Transverse colon (tissue), 4 donors: ENCODE data around the gene ZNF263. TPM values are rescaled to one million over a fixed set of nuclear protein-coding genes. Genes with fewer than 3 reads are reported as not detected.

ENCODE experiments used
- DNase-seq: peaks from one replicate; pipeline ENCODE4 v3.0.0-alpha.2; 2019
- H3K27ac ChIP-seq, 4 donors: fragments of 200-600 bp; sonication (generic); 2 replicates each; pipeline ENCODE4 v1.5.1; 2016 to 2018; ENCODE audit warnings: inconsistent platforms in 4 of 4
- H3K27me3 ChIP-seq: fragments of 200-600 bp; sonication (generic); 2 replicates; pipeline ENCODE4 v1.5.1; 2017; ENCODE audit warnings: inconsistent platforms
- H3K36me3 ChIP-seq, 4 donors: fragments of 200-600 bp; sonication (generic); 2 replicates each; pipeline ENCODE4 v1.5.1; 2017 to 2019; ENCODE audit warnings: inconsistent platforms in 4 of 4
- H3K4me1 ChIP-seq, 4 donors: fragments of 200-600 bp; sonication (generic); 2 replicates each; pipeline ENCODE4 v1.5.1; 2017 to 2020; ENCODE audit warnings: inconsistent platforms in 4 of 4
- H3K4me3 ChIP-seq, 4 donors: fragments of 200-600 bp; sonication (generic); 1 replicate in 1 of 4; 2 replicates in 3 of 4; pipeline versions ENCODE4 v1.5.1 to v1.6.1; 2017 to 2019; ENCODE audit warnings: inconsistent platforms in 4 of 4
- H3K9me3 ChIP-seq, 2 donors: fragments of 200-600 bp; sonication (generic); 2 replicates each; pipeline ENCODE4 v1.5.1; 2017 to 2019; ENCODE audit warnings: inconsistent platforms in 2 of 2
- EP300 ChIP-seq: sonication (generic); formaldehyde crosslinking; IDR thresholded peaks from one replicate; pipeline ENCODE4 v1.6.1; 2017; ENCODE audit warnings: antibody characterized with exemption, low read depth
- POLR2A ChIP-seq: fragments of 450-650 bp; IDR thresholded peaks from one replicate; pipeline ENCODE4 v1.6.1; 2016; ENCODE audit warnings: antibody characterized with exemption, mild to moderate bottlenecking, moderate library complexity
- POLR2AphosphoS5 ChIP-seq, 3 donors: sonication (generic); formaldehyde crosslinking; IDR thresholded peaks; one replicate each; pipeline ENCODE4 v1.6.1; 2016; ENCODE audit warnings: antibody characterized with exemption in 3 of 3
- WGBS, 2 donors: methylation state at CpG; one replicate each; pipeline ENCODE4 v1.1.5; 2018; ENCODE audit warnings: low coverage in 1 of 2; 5-methylcytosine and 5-hydroxymethylcytosine counted together
- in situ Hi-C, 4 donors: fragments of 200-750 bp; cut with MboI; loops; one replicate each; pipeline versions ENCODE4 v1.15.0 to v1.15.1; 2017; ENCODE audit warnings: low sequenced_read_pairs in 3 of 4, low pct_ligation_motif_present in 1 of 4, low pct_unique_long_range_greater_than_20kb in 1 of 4
- intact Hi-C: fragments of 100-400 bp; cut with DNase I; formaldehyde crosslinking; loops from one replicate; pipeline ENCODE4 v1.15.1; 2023; ENCODE audit warnings: low total_unique reads
- total RNA-seq, 4 donors: library from RNA; depleted of rRNA; stranded (reverse); fragments of >200 nt; gene quantifications; one replicate each; pipeline ENCODE4 v1.1.0, GENCODE V29; 2016
- TF ChIP-seq, protein P1 (sequence below), 5 experiments: fragments of 200-600 bp in 3 of 5; fragments of 450-650 bp in 2 of 5; sonication (generic) in 3 of 5; IDR thresholded peaks; 1 replicate in 2 of 5; 2 replicates in 3 of 5; pipeline ENCODE4 v1.5.1; 2016 to 2017; ENCODE audit warnings: antibody characterized with exemption in 5 of 5, inconsistent platforms in 3 of 5, mild to moderate bottlenecking in 2 of 5, moderate library complexity in 1 of 5

Gene ZNF263
- total RNA-seq, 4 donors from 2014 or later, result 4.6 to 46.0 (median 36.8) TPM

DNA sequence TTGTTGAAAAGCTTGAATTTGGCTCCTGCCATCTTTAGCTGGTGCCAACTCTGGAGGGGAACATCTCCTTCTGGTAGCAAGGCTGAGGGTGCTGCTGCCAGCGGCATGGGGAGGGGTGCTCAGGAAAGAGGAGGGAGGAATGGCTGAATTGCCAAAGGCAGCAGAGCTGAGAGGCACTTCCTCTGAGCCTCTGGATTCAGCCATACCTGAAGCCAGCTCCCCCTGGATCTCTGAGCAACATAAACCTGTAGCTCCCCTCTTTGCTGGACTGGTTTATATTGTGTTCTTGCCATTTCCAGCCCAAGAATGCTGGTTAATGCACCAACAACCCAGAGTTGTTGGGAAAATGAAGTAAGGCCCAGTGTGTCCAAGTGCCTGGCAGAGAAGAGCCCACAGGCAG lies 34.3 kb upstream of the ZNF263 start:
- Histone ChIP-seq H3K9me3 (no peaks in the 10 kb centered on the region), H3K4me1 (no peaks in the 10 kb centered on the region), H3K27ac (no peak overlapping the region), H3K36me3 (no peaks in the 10 kb centered on the region), H3K4me3 (no peak overlapping the region), H3K27me3 (no peaks in the 10 kb centered on the region)
- TF ChIP-seq POLR2AphosphoS5 (IDR thresholded peaks at IDR 0.05), result no peak
- no peak for TF ChIP-seq EP300
- TF ChIP-seq, protein P1, sequence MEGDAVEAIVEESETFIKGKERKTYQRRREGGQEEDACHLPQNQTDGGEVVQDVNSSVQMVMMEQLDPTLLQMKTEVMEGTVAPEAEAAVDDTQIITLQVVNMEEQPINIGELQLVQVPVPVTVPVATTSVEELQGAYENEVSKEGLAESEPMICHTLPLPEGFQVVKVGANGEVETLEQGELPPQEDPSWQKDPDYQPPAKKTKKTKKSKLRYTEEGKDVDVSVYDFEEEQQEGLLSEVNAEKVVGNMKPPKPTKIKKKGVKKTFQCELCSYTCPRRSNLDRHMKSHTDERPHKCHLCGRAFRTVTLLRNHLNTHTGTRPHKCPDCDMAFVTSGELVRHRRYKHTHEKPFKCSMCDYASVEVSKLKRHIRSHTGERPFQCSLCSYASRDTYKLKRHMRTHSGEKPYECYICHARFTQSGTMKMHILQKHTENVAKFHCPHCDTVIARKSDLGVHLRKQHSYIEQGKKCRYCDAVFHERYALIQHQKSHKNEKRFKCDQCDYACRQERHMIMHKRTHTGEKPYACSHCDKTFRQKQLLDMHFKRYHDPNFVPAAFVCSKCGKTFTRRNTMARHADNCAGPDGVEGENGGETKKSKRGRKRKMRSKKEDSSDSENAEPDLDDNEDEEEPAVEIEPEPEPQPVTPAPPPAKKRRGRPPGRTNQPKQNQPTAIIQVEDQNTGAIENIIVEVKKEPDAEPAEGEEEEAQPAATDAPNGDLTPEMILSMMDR (IDR thresholded peaks at IDR 0.05), result no peak
- TF ChIP-seq POLR2A, result no peak
- 100% methylated on average over 1 of the region's 1 CpG for WGBS, 2 donors
- in situ Hi-C loops, result no loop called here
- DNase-seq, result no peak
- intact Hi-C loops, result no loop called here

DNA sequence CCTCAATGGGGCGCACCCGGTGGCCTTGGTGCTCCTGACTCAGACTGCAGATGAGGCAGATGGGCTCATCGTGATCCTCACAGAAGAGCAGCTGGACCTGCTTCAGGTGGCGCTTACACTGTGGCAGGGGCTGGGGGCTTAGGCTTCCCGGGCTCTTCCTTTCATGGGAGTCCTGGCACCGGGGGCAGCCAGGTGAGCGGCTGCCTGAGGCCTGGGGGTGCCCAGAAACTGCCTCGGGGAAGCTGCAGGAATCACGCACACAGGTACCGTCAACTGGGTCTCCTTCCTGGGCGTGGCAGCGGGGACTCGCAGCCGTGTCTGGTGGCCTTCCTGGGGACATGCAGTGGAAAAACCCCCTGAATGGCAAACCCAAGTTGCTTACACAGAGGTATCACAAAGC lies 33.8 kb upstream of the ZNF263 start:
- intact Hi-C loops (no loop called here), in situ Hi-C loops (no loop called here)
- H3K27me3 ChIP-seq, result peaks cover 4% of the 10 kb centered on the region
- TF ChIP-seq POLR2A (no peak), POLR2AphosphoS5 (IDR thresholded peaks at IDR 0.05) (no peak), EP300 (no peak)
- TF ChIP-seq, protein P1 (IDR thresholded peaks at IDR 0.05), result no peak
- H3K27ac ChIP-seq, result no peak overlapping the region
- no peak overlapping the region for H3K4me3 ChIP-seq
- H3K36me3 ChIP-seq, result no peaks in the 10 kb centered on the region
- 76% methylated on average over 13 of the region's 14 CpGs; no CpG with 5 or more reads in 1 of the 2 donors for WGBS, 2 donors
- DNase-seq, result no peak
- H3K4me1 ChIP-seq, result no peaks in the 10 kb centered on the region
- no peaks in the 10 kb centered on the region for H3K9me3 ChIP-seq

DNA sequence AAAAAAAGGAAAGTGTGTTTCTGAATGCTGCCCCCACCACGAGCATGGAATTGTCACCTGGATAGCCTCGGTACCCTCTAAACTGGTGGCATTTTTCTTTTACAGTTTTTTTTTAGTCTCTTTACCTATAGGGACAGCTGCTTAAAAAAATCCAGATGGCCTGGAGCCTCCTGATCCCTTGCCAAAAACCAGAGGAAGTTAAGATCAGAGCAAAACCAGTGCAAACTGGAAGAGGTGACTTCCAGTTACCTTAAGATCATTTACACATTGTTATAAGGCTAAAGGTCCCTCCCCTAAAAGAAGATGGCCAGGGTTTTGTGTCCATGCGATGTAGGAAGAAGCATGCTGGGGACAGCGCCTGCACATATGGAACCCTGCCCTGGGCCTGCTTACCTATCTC lies 30.3 kb upstream of the ZNF263 start:
- 68 to 87% methylated on average over 3 to 4 of the region's 4 CpGs for WGBS, 2 donors
- intact Hi-C loops, result no loop called here
- peaks cover 6% of the 10 kb centered on the region for H3K27me3 ChIP-seq
- TF ChIP-seq EP300 (no peak), POLR2AphosphoS5 (IDR thresholded peaks at IDR 0.05) (no peak), POLR2A (no peak)
- TF ChIP-seq, protein P1 (IDR thresholded peaks at IDR 0.05), result no peak
- in situ Hi-C loops, result no loop called here
- no peaks in the 10 kb centered on the region for H3K36me3 ChIP-seq
- no peak overlapping the region for H3K4me3 ChIP-seq
- no peaks in the 10 kb centered on the region for H3K9me3 ChIP-seq
- H3K4me1 ChIP-seq, result no peaks in the 10 kb centered on the region
- no peak for DNase-seq
- H3K27ac ChIP-seq, result no peak overlapping the region

DNA sequence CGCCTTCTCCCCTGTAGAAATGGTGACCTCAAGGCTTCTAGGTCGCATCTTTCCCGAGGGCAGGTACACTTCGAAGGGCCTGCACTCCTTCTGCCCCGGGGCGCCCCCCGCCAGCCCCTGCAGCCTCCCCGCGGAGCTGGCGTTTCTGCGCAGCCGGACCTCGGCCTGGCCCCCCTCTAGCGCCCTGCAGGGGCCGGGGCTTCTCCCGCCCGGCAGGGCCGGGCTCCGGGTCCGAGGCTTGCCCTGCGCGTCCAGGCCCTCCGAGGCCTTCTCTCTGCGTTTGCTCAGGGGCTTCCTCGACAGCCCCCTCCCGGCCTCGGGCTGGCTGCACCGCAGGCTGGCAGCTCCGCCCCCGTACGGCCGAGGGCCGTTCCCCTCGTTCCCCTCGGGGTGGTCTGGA lies 29.0 kb upstream of the ZNF263 start:
- in situ Hi-C loops (no loop called here), intact Hi-C loops (no loop called here)
- no peak overlapping the region for H3K4me3 ChIP-seq
- peaks cover 6% of the 10 kb centered on the region for H3K27me3 ChIP-seq
- no peak for TF ChIP-seq POLR2A
- TF ChIP-seq POLR2AphosphoS5 (IDR thresholded peaks at IDR 0.05), result no peak
- TF ChIP-seq EP300, result no peak
- TF ChIP-seq, protein P1 (IDR thresholded peaks at IDR 0.05), result no peak
- no peaks in the 10 kb centered on the region for H3K36me3 ChIP-seq
- no peaks in the 10 kb centered on the region for H3K9me3 ChIP-seq
- no peak for DNase-seq
- no peak overlapping the region for H3K27ac ChIP-seq
- WGBS, 2 donors, result 72% methylated on average over 33 of the region's 35 CpGs; no CpG with 5 or more reads in 1 of the 2 donors
- no peaks in the 10 kb centered on the region for H3K4me1 ChIP-seq
